Measurements from ENCODE around the gene EXOC6B. TPM values are rescaled to one million over a fixed set of nuclear protein-coding genes. Genes with fewer than 3 reads are reported as not detected.

The EXOC6B gene
- total RNA-seq, 2 donors from 2014 or later: 11.7 to 12.9 TPM

- no peaks in the 10 kb centered on the region for H3K36me3 ChIP-seq (replicated peaks in 1 of 2; ENCODE audit: insufficient read depth in 1 of 2, low read depth in 2 of 2)
- no peaks in the 10 kb centered on the region for H3K9me3 ChIP-seq
- no peak for TF ChIP-seq CTCF (IDR thresholded peaks at IDR 0.05)
- TF ChIP-seq POLR2A (IDR thresholded peaks at IDR 0.05): no peak
- DNase-seq: no peak
- no peak overlapping the region for H3K4me3 ChIP-seq
- intact Hi-C loops (cut with DNase I): no loop called here
- no peaks in the 10 kb centered on the region for H3K4me1 ChIP-seq
- H3K27me3 ChIP-seq: no peaks in the 10 kb centered on the region
- ATAC-seq: no peak
- H3K27ac ChIP-seq: no peak overlapping the region
Observed at GRCh38 chr2:72394541-72395070, 431.2 kb downstream of the EXOC6B start.

GRCh38 chr2:72389447-72389846 is 436.4 kb downstream of the EXOC6B start:
- no peaks in the 10 kb centered on the region for H3K4me1 ChIP-seq
- 91 to 98% methylated on average over 2 of the region's 2 CpGs for WGBS, 2 donors
- intact Hi-C loops (cut with DNase I): no loop called here
- H3K9me3 ChIP-seq: peaks cover 0 to 4% (median 3%) of the 10 kb centered on the region in 3 donors
- no peak for DNase-seq
- H3K36me3 ChIP-seq (replicated peaks in 1 of 2; ENCODE audit: insufficient read depth in 1 of 2, low read depth in 2 of 2): no peaks in the 10 kb centered on the region
- no peak overlapping the region for H3K4me3 ChIP-seq
- no peak overlapping the region for H3K27ac ChIP-seq
- ATAC-seq: no peak
- TF ChIP-seq POLR2A (IDR thresholded peaks at IDR 0.05): no peak
- no peak for TF ChIP-seq CTCF (IDR thresholded peaks at IDR 0.05)
- H3K27me3 ChIP-seq: no peaks in the 10 kb centered on the region

- Histone ChIP-seq H3K36me3 (replicated peaks in 1 of 2; ENCODE audit: insufficient read depth in 1 of 2, low read depth in 2 of 2) (no peaks in the 10 kb centered on the region), H3K27ac (no peak overlapping the region), H3K4me1 (no peaks in the 10 kb centered on the region), H3K9me3 (peaks cover 0 to 4% (median 3%) of the 10 kb centered on the region in 3 donors), H3K27me3 (no peaks in the 10 kb centered on the region), H3K4me3 (no peak overlapping the region)
- DNase-seq: no peak
- intact Hi-C loops (cut with DNase I): no loop called here
- ATAC-seq: no peak
- TF ChIP-seq POLR2A (IDR thresholded peaks at IDR 0.05) (no peak), CTCF (IDR thresholded peaks at IDR 0.05) (no peak)
- 91 to 93% methylated on average over 1 of the region's 1 CpG for WGBS, 2 donors
Observed at GRCh38 chr2:72388263-72388662, 437.6 kb downstream of the EXOC6B start.

- H3K9me3 ChIP-seq: peaks cover 0 to 4% (median 3%) of the 10 kb centered on the region in 3 donors
- H3K4me1 ChIP-seq: no peaks in the 10 kb centered on the region
- TF ChIP-seq POLR2A (IDR thresholded peaks at IDR 0.05) (no peak), CTCF (IDR thresholded peaks at IDR 0.05) (no peak)
- intact Hi-C loops (cut with DNase I): no loop called here
- no peak for ATAC-seq
- H3K27ac ChIP-seq: no peak overlapping the region
- no peak for DNase-seq
- H3K27me3 ChIP-seq: no peaks in the 10 kb centered on the region
- WGBS, 2 donors: 71 to 83% methylated on average over 1 of the region's 1 CpG
- no peaks in the 10 kb centered on the region for H3K36me3 ChIP-seq (replicated peaks in 1 of 2; ENCODE audit: insufficient read depth in 1 of 2, low read depth in 2 of 2)
- no peak overlapping the region for H3K4me3 ChIP-seq
Observed at GRCh38 chr2:72386288-72386687, 439.5 kb downstream of the EXOC6B start.

- H3K9me3 ChIP-seq: no peaks in the 10 kb centered on the region
- DNase-seq (no peak), ATAC-seq (no peak)
- H3K4me1 ChIP-seq: no peaks in the 10 kb centered on the region
- intact Hi-C loops (cut with DNase I): no loop called here
- H3K27me3 ChIP-seq: no peaks in the 10 kb centered on the region
- WGBS, 2 donors: 62 to 74% methylated on average over 1 of the region's 1 CpG
- TF ChIP-seq CTCF (IDR thresholded peaks at IDR 0.05) (no peak), POLR2A (IDR thresholded peaks at IDR 0.05) (no peak)
- no peak overlapping the region for H3K4me3 ChIP-seq
- no peaks in the 10 kb centered on the region for H3K36me3 ChIP-seq (replicated peaks in 1 of 2; ENCODE audit: insufficient read depth in 1 of 2, low read depth in 2 of 2)
- H3K27ac ChIP-seq: no peak overlapping the region
Observed at GRCh38 chr2:72378753-72379348, 447.0 kb downstream of the EXOC6B start.

Measured in body of pancreas (tissue), 4 donors.